Measurements from ENCODE around the gene GOLGA8B. TPM values are rescaled to one million over a fixed set of nuclear protein-coding genes. Genes with fewer than 3 reads are reported as not detected.

Gene GOLGA8B
- total RNA-seq, 4 donors from 2014 or later: 3.4 to 105 (median 33.7) TPM

DNA sequence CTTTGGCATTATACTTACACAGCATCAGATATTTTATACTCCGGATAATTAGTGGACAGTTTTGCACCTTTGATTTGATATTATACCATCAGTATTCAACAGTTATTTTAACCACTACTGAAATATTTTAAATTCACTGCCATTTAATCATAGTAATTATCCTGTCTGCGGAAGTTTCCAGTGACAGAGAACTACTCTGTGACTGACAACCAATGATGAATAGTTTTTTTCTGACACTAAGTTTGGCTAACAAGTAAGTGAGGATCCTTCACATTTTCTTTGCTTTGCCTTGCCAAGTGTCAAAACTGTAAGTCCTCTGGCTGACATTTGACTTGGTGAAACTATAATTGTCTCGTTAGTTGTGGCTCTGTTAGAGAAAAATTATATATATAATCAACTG is 30.5 kb upstream of the GOLGA8B start:
- H3K9me3 ChIP-seq: no peaks in the 10 kb centered on the region
- intact Hi-C loops (cut with DNase I): no loop called here
- TF ChIP-seq, protein P1, sequence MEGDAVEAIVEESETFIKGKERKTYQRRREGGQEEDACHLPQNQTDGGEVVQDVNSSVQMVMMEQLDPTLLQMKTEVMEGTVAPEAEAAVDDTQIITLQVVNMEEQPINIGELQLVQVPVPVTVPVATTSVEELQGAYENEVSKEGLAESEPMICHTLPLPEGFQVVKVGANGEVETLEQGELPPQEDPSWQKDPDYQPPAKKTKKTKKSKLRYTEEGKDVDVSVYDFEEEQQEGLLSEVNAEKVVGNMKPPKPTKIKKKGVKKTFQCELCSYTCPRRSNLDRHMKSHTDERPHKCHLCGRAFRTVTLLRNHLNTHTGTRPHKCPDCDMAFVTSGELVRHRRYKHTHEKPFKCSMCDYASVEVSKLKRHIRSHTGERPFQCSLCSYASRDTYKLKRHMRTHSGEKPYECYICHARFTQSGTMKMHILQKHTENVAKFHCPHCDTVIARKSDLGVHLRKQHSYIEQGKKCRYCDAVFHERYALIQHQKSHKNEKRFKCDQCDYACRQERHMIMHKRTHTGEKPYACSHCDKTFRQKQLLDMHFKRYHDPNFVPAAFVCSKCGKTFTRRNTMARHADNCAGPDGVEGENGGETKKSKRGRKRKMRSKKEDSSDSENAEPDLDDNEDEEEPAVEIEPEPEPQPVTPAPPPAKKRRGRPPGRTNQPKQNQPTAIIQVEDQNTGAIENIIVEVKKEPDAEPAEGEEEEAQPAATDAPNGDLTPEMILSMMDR (IDR thresholded peaks at IDR 0.05): no peak
- no peak for TF ChIP-seq POLR2A (IDR thresholded peaks at IDR 0.05)
- no peak overlapping the region for H3K4me3 ChIP-seq
- H3K27me3 ChIP-seq: peaks cover 0 to 20% (median 0%) of the 10 kb centered on the region in 4 donors
- no peaks in the 10 kb centered on the region for H3K4me1 ChIP-seq
- no peaks in the 10 kb centered on the region for H3K36me3 ChIP-seq
- WGBS, 2 donors: 75 to 76% methylated on average over 3 of the region's 3 CpGs
- no peak for DNase-seq
- H3K27ac ChIP-seq: no peak overlapping the region

DNA sequence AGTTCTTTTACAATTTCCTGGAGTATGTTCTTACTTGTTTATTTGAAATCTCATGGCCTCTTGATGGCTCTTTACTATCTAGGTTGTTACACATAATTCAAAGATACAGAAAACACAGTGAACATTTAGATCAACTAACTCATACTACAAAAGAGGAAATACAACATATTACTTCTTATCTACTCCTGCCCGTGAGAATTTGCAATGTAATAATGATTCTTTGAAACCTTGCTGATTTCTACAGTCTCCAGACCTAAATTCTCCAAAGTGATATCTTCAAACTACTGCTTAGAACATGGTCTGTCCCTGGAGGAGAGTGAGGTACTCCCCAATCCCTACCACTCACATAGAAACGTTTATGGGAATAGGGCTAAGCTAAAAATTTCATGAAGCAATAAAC is 29.9 kb upstream of the GOLGA8B start:
- TF ChIP-seq, protein P1 (IDR thresholded peaks at IDR 0.05): no peak
- no peak for TF ChIP-seq POLR2A (IDR thresholded peaks at IDR 0.05)
- no peak overlapping the region for H3K4me3 ChIP-seq
- H3K4me1 ChIP-seq: no peaks in the 10 kb centered on the region
- intact Hi-C loops (cut with DNase I): no loop called here
- WGBS, 2 donors: 33 to 40% methylated on average over 2 of the region's 2 CpGs
- no peak for DNase-seq
- H3K36me3 ChIP-seq: no peaks in the 10 kb centered on the region
- H3K27me3 ChIP-seq: peaks cover 0 to 19% (median 0%) of the 10 kb centered on the region in 4 donors
- H3K27ac ChIP-seq: no peak overlapping the region
- H3K9me3 ChIP-seq: no peaks in the 10 kb centered on the region

DNA sequence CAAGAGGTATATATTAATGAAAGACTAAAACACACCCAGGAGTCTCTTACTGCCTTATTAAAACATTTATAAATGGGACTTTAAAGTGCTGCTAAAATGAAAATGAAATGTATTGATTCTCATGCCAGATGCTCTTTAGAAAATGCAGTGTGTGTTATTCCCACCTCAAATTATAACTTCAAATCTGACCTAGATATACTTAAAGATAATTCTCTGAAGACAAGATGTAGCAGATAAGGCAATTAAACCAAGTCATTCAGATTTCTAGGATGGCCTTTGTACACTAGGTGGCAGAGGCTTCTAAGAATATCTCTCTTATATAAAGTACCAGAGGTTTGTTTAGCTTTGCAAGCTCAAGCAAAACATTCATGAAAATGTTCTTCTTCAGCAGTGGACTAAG is 26.9 kb upstream of the GOLGA8B start:
- Histone ChIP-seq H3K36me3 (no peaks in the 10 kb centered on the region), H3K4me3 (no peak overlapping the region), H3K27me3 (peaks cover 0 to 11% (median 0%) of the 10 kb centered on the region in 4 donors), H3K27ac (no peak overlapping the region), H3K4me1 (no peaks in the 10 kb centered on the region), H3K9me3 (no peaks in the 10 kb centered on the region)
- DNase-seq: no peak
- intact Hi-C loops (cut with DNase I): no loop called here
- no peak for TF ChIP-seq POLR2A (IDR thresholded peaks at IDR 0.05)
- TF ChIP-seq, protein P1 (IDR thresholded peaks at IDR 0.05): peak in 1 of 6 experiments; percentile 26

DNA sequence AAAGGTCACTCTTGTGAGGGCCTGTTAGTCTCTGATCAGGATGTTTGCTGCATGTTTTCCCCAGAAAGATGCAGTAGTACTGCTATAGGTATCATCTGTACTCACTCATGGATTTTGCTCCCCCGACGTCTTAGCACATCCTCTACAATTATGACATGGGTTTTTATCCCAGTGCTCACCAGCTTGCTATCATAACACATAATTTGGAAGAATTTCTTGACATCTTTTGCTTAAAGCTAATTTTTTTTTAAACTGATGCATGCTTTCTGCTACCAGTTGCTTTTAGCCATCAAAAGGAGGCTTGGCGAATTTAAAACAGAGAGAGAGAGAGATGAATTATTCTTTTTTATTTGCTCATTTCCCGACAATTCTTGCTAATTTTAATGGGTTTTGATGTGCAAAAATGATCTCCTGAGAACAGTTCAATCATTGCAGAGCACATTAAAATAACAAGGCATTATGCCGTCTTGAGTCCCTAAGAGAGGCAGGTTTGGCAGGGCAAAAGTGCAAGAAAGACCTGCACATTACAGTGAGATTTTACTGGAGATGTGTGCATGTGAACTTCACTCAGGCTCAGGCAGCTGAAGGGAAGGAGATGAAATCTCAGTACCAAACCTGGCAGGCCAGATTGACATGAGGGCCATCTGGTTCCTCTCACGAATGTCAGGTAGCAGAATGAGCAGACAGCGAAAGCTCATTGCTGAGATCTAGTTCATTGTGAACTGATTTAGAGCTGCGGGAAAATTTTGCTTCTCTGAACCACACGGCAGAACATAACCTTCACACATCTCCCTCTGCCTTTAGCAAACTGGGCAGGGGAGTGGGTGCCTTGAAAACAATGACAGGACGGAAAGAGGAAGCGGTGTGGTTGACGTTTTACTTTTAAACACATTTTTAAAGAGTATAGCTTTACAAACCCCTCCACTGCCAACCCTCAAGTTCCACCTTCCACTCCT is 25.9 kb upstream of the GOLGA8B start:
- Histone ChIP-seq H3K27me3 (peaks cover 0 to 12% (median 0%) of the 10 kb centered on the region in 4 donors), H3K27ac (no peak overlapping the region), H3K9me3 (no peaks in the 10 kb centered on the region), H3K36me3 (no peaks in the 10 kb centered on the region), H3K4me3 (no peak overlapping the region), H3K4me1 (no peaks in the 10 kb centered on the region)
- intact Hi-C loops (cut with DNase I): no loop called here
- WGBS, 2 donors: 48 to 52% methylated on average over 12 of the region's 12 CpGs
- no peak for DNase-seq
- TF ChIP-seq, protein P1 (IDR thresholded peaks at IDR 0.05): no peak
- no peak for TF ChIP-seq POLR2A (IDR thresholded peaks at IDR 0.05)

DNA sequence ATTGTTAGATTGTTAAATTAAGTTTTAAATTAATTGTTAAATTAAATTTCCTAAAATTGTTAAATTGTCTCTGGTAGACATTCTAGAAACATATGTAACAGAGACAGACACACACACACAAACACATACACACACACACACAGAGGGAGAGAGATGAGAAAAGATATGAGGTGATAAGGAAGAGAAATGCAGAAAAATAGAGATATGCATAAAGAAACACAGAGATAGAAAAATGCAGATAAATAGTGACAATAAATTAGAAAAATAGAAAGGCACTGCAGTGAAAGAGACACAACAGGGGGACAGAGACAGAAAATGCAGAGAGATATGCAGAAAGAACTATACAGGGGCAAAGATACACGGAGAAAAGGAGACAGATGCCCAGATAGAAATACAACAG is 25.1 kb upstream of the GOLGA8B start:
- Histone ChIP-seq H3K9me3 (no peaks in the 10 kb centered on the region), H3K36me3 (no peaks in the 10 kb centered on the region), H3K27ac (no peak overlapping the region), H3K4me3 (no peak overlapping the region), H3K27me3 (peaks cover 0 to 18% (median 0%) of the 10 kb centered on the region in 4 donors), H3K4me1 (no peaks in the 10 kb centered on the region)
- WGBS, 2 donors: 65 to 86% methylated on average over 1 of the region's 1 CpG
- TF ChIP-seq, protein P1 (IDR thresholded peaks at IDR 0.05): no peak
- TF ChIP-seq POLR2A (IDR thresholded peaks at IDR 0.05): no peak
- intact Hi-C loops (cut with DNase I): no loop called here
- no peak for DNase-seq
